NT2/D1 (cell line): Measurements from ENCODE around the gene LRRN1.

ENCODE experiments used
- DNase-seq: peaks from one replicate; pipeline ENCODE4 v3.0.0-alpha.2; 2011; ENCODE audit warnings: low read depth, low spot score
- H3K27me3 ChIP-seq: 2 replicates; pipeline ENCODE4 v1.6.0; 2011; ENCODE audit warnings: mild to moderate bottlenecking; ENCODE audit not compliant: insufficient read length, insufficient read depth
- H3K36me3 ChIP-seq: 2 replicates; pipeline ENCODE4 v1.6.1; 2011; ENCODE audit warnings: mild to moderate bottlenecking, low read length, mixed read lengths; ENCODE audit not compliant: insufficient read depth, insufficient read length
- H3K4me1 ChIP-seq: 2 replicates; pipeline ENCODE4 v1.5.1; 2011; ENCODE audit not compliant: insufficient read depth, insufficient read length
- H3K4me3 ChIP-seq: 2 replicates; pipeline ENCODE4 v1.5.1; 2011; ENCODE audit warnings: low read depth; ENCODE audit not compliant: insufficient read length
- H3K9ac ChIP-seq: 2 replicates; pipeline ENCODE4 v1.6.0; 2011; ENCODE audit warnings: low read depth; ENCODE audit not compliant: insufficient read length
- H3K9me3 ChIP-seq: 2 replicates; pipeline ENCODE4 v1.5.1; 2011; ENCODE audit warnings: mild to moderate bottlenecking, low read length; ENCODE audit not compliant: insufficient read depth
- SUZ12 ChIP-seq: IDR thresholded peaks from 2 replicates; pipeline ENCODE4 v1.6.1; 2011; ENCODE audit not compliant: insufficient read length, insufficient read depth; ENCODE audit errors: extremely low read depth
- YY1 ChIP-seq: IDR thresholded peaks from 2 replicates; pipeline ENCODE4 v1.6.1; 2011; ENCODE audit not compliant: insufficient read length, insufficient read depth
- ZNF274 ChIP-seq: IDR thresholded peaks from 2 replicates; pipeline ENCODE4 v1.6.1; 2011; ENCODE audit warnings: mild to moderate bottlenecking, low read depth, low read length

The LRRN1 gene

DNA sequence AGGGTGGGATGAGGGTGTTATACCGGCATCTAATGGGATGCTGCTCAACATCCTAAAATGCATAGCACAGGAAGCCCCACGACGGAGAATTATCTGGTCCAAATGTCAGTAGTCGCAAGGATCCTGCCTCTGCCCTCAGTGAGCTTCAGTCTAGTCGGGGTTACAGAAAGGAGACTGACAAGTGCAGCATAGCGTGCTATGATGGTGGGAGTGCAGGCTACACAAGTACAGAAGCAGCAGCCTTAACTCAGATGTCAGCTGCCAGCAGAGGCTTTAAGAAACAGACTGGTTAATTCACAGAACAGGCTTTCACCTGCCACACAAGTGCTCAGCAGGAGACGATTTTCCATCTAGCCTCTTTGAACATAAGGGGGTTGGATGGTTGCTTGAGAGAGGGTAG is 6.9 kb downstream of the LRRN1 start:
- Histone ChIP-seq H3K36me3 (peaks cover 52% of the 10 kb centered on the region), H3K9me3 (no peaks in the 10 kb centered on the region), H3K9ac (no peak overlapping the region), H3K4me3 (no peak overlapping the region), H3K27me3 (no peaks in the 10 kb centered on the region), H3K4me1 (peaks cover 3% of the 10 kb centered on the region)
- DNase-seq: no peak
- TF ChIP-seq YY1: no peak
- no peak for TF ChIP-seq SUZ12
- no peak for TF ChIP-seq ZNF274

DNA sequence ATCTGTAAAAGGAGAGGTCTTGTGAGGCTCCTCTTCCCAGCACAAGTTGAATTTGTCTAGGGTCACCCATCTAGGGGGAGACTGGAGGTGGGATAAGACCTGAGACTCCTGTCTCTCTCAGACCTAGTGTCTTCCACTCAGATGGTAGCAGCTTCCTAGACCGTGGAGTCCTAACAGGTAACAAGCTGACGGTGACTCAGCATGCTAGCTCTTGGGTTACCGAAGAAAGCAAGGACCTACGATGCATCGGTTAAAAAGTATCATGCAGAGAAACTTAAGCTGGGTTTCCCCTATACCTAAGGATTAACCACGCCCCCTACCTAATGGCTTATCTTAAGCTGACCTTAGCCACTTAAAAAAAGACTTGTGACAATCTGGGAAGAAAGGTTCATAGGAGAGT is 7.6 kb downstream of the LRRN1 start:
- H3K9ac ChIP-seq: no peak overlapping the region
- TF ChIP-seq YY1 (no peak), SUZ12 (no peak)

DNA sequence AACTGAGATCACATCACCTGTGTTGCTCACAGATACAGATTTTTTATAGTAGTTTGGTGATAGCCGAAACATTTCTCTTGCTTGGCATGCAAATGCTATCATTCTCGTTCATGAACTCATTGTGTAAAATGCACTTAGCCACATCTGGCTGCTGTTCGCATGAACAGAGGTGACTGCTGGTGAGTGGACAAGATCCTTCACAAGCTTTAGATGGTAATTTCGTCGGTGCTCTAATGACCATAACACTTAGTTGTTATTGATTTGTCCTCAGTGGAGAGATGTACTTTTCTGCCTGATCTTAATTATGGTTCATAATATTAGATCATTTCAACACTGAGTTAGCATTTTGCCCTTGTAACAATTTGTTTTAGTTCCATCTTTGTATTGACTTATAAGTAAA is 13.8 kb downstream of the LRRN1 start:
- peaks cover 73% of the 10 kb centered on the region for H3K36me3 ChIP-seq

More for the DNA sequence above, 7.6 kb downstream of the LRRN1 start:
- H3K4me1 ChIP-seq: peaks cover 3% of the 10 kb centered on the region
- H3K9me3 ChIP-seq: no peaks in the 10 kb centered on the region
- peaks cover 55% of the 10 kb centered on the region for H3K36me3 ChIP-seq
- no peak overlapping the region for H3K4me3 ChIP-seq
- DNase-seq: no peak
- no peaks in the 10 kb centered on the region for H3K27me3 ChIP-seq

GRCh38 chr3:3815206-3815605 is 16.0 kb downstream of the LRRN1 start:
- TF ChIP-seq YY1 (no peak), SUZ12 (no peak), ZNF274 (no peak)
- no peaks in the 10 kb centered on the region for H3K4me1 ChIP-seq

More for the DNA sequence above, 13.8 kb downstream of the LRRN1 start:
- Histone ChIP-seq H3K27me3 (no peaks in the 10 kb centered on the region), H3K4me3 (no peak overlapping the region), H3K4me1 (no peaks in the 10 kb centered on the region), H3K9me3 (no peaks in the 10 kb centered on the region), H3K9ac (no peak overlapping the region)
- TF ChIP-seq YY1 (no peak), SUZ12 (no peak), ZNF274 (no peak)
- no peak for DNase-seq

GRCh38 chr3:3816034-3816433 is 16.8 kb downstream of the LRRN1 start:
- Histone ChIP-seq H3K9me3 (no peaks in the 10 kb centered on the region), H3K4me3 (no peak overlapping the region), H3K27me3 (no peaks in the 10 kb centered on the region), H3K4me1 (no peaks in the 10 kb centered on the region), H3K36me3 (peaks cover 68% of the 10 kb centered on the region), H3K9ac (no peak overlapping the region)
- TF ChIP-seq ZNF274 (no peak), YY1 (no peak), SUZ12 (no peak)
- DNase-seq: no peak

More at GRCh38 chr3:3815206-3815605, 16.0 kb downstream of the LRRN1 start:
- Histone ChIP-seq H3K9me3 (no peaks in the 10 kb centered on the region), H3K36me3 (peaks cover 68% of the 10 kb centered on the region), H3K9ac (no peak overlapping the region), H3K4me3 (no peak overlapping the region), H3K27me3 (no peaks in the 10 kb centered on the region)
- no peak for DNase-seq

DNA sequence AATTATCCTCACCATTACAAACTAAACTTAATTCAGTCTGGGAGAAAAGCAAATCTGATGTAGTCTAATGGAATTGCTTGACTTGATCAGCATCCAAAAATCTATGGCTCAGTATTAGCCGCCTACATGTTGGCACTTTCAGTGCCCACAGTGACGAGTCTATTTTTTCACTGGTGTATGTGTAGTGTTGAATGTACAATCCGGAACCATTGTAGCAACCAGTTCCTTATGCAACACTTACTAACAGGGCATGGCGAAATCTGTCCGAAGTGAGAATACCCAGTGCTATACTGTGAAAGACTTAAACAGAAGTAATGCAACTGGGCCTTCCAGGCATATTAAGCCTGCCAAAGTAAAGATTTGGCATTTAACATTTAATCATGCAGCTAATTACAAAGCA is 18.6 kb downstream of the LRRN1 start:
- Histone ChIP-seq H3K36me3 (peaks cover 72% of the 10 kb centered on the region), H3K9me3 (no peaks in the 10 kb centered on the region)
- TF ChIP-seq ZNF274 (no peak), SUZ12 (no peak), YY1 (no peak)

GRCh38 chr3:3821777-3822176 is 22.5 kb downstream of the LRRN1 start:
- DNase-seq: no peak
- Histone ChIP-seq H3K4me3 (no peak overlapping the region), H3K9ac (no peak overlapping the region), H3K36me3 (peaks cover 69% of the 10 kb centered on the region), H3K27me3 (no peaks in the 10 kb centered on the region), H3K9me3 (no peaks in the 10 kb centered on the region), H3K4me1 (no peaks in the 10 kb centered on the region)
- no peak for TF ChIP-seq YY1
- TF ChIP-seq ZNF274: no peak
- no peak for TF ChIP-seq SUZ12

More for the DNA sequence above, 18.6 kb downstream of the LRRN1 start:
- Histone ChIP-seq H3K4me1 (no peaks in the 10 kb centered on the region), H3K27me3 (no peaks in the 10 kb centered on the region), H3K4me3 (no peak overlapping the region), H3K9ac (no peak overlapping the region)
- no peak for DNase-seq
